Activated CD4-positive, CD25-positive, alpha-beta regulatory T cell treated with anti-CD3 and anti-CD28 coated beads, Interleukin-2, amount 50 U/mL, for 72 hours (primary cell): ENCODE data around the gene MEN1.
"Not testable (repeated sequence)": the region's sequence is repeated elsewhere in the genome, so short reads cannot be mapped to it uniquely, and the experiment has no call there.

Experiments
- DNase-seq: peaks from one replicate; pipeline ENCODE4 v3.0.0; 2021

MEN1 gene

GRCh38 chr11:64810271-64810890 is at the start of gene MEN1:
Gene MEN1, minus strand, starts transcription at chr11:64810551. Its CDS starts 442 bp downstream, at chr11:64810109.
- DNase-seq: peak; percentile 65

DNA sequence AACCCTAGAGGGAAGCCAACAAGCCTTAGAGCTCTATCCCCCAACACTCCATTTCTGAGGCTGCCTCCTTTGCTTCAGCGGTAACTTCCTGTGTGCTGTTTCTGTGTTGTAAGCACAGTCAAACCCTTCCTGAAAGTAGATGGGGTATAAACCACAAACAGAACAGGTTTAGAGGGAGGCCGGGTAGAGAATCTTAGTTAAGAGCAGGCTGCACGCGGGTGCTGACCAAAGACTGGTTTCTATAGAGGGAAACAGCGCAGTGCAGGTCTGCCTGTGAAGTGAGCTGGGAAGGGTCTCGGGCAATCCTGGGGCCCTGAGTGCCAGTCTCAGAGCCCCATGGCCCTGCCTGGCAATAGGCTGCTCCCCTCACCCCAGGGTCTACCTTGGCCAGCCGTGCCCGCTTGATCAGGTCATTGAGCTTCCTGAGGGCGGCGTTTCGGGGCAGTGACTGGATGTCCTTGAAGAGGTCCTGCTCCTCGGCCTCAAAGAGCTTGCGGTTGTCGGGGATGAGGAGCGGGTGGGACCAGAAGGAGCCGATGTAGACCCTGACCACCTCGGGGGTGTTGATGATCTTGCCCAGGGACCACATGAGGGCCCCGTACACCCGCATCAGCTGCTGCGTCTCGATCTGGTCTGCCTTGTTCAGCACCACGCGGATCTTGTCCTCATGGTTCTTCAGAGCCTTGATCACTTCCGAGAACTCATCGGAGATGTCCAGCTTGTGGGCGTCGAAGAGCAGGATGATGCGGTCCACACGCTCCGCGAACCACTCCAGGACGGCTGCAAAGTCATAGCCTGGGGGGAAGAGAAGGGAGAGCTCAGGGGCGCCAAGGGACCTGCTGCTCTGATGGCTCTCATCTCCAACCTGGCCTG is 49.4 kb upstream of the MEN1 start:
- peak; percentile 64 for DNase-seq

DNA sequence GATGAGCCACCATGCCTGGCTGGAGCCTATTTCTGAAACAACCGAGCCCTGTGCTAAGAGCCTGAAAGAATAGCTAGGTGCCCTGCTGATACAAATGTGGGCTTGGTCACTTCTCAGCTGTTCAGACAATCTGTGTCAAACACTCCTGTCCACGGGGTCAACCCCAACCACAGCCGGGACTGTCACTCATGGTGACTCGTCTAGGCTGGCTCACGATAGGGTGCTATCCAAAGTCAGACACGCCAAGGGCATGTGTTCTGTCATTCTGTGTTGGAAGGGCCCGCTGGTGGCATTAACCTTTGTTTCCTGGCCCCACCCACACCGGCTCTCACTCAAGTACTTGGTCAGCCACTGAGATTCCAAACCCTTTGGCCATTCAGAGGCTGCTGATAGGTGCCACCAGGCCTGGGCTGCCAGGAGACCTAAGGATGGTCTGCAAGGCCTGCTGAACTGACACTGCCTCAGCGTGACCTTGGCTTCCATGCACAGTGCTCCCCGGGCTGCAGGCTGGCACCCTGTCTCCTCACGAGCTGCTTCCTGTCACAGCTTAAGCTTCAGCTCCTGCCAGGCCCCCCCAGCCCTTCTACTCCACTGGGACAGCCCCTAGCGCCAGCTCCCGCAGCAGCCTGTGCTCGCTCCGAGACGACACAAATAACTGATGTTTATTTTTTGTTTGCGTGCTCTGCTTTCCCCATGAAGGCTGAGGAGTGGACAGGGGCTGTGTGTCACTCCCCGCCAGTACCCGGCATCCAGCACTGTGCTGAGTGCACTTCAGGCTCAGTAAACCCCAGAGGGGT is 48.3 kb upstream of the MEN1 start:
- peak; percentile 69 for DNase-seq

GRCh38 chr11:64857485-64857884 is 47.1 kb upstream of the MEN1 start:
- DNase-seq: no peak

- DNase-seq: peak; percentile 53
Measured at GRCh38 chr11:64856382-64857227, 46.3 kb upstream of the MEN1 start.

DNA sequence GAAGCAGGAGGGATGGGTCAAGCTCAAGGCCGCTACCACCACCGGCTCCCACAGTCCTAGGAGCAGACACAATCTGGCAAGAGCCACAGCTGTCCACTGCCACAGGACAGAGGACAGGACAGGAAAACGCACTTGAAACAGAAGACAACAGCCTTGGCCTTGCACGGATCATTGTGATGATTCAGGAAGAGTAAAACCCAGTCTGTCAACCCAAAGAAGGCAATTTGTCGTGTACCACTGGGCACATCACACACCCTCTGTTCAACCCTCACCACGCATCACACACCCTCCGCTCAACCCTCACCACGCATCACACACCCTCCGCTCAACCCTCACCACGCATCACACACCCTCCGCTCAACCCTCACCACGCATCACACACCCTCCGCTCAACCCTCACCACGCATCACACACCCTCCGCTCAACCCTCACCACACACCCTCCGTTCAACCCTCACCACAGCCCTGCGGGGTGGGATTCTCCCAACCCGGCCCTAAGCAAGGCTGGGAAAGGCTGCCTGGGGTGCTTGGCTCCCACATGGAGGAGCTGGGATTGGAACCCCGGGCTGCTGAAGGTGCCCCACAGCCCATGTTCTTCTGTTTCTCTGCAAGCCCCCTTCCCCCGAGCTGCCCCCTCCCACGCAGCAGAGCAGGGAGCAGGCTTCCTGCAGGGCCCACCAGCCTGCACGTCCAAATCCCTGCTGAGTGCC is 45.4 kb upstream of the MEN1 start:
- DNase-seq: no peak

GRCh38 chr11:64854534-64855502 is 44.5 kb upstream of the MEN1 start:
- no peak for DNase-seq

DNA sequence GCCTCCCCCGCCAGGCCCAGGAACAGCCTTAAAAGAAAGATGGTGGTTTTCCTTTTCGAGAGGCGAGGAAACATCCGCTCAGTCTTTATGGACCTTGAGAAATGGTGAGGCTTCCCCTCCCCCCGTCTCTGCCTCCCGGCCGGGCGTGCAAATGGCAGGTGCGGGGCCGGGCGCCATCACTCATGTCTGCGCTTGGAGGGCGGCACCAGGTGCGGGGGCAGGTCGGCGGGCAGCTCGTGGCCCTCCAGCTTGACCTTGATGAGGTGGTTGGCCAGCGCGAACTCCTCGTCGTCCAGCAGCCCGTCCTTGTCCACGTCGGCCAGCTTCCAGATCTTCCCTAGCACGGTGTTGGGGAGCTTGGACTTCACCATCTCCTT is 43.8 kb upstream of the MEN1 start:
- DNase-seq: no peak

DNA sequence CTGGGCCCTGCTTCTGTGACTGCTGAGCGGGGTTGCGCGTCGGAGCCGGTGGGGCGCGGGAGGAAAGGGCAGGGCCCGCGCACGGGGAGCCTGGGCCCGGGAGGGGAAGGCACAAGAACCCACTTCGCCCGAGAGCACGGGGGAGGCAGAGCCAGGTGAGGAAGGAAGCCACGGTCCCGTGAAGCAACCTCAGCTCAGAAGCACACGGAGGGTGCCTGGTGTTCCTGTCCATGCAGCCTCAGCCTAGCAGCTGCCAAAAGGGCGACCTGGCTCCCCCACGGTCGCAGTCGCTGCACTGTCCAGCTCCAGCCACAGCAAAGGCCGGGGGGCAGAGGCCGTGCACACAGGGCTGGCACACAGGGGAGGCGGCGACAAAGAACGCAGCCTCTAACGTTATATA is 43.4 kb upstream of the MEN1 start:
- DNase-seq: no peak

DNA sequence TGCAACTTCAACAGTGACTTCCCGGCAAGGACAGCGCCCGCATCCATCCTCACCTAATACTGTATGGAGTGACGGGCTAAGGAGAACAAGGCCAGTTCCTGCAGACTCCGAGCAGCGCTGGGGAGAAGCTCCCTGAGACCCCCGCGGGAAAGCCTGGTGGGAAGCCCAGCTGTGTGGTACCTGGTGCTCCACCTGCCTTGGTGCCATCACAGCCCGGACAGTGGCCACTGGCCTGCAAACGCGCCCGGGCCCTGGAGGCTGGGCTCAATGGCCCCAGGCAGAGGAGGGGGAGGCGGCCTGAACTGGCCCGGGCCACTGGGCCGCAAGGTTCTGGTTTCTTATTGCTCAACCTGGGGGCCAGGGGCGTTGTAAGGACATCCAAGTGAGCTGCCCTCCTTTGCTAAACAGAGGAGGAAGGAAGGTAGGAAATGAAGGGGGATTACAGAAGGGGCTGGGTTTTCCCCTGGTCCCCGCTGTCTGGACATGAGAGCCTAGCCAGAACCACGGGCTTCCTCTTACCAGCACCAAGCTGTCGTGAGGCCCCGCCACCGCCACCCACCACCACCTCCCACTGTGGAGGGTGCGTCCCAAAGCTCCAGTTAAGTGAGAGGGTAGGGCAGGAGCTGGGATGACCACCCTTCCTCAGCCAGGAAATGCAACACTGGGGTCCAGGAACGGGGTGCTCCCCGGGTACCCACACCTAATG is 42.6 kb upstream of the MEN1 start:
- no peak for DNase-seq

DNA sequence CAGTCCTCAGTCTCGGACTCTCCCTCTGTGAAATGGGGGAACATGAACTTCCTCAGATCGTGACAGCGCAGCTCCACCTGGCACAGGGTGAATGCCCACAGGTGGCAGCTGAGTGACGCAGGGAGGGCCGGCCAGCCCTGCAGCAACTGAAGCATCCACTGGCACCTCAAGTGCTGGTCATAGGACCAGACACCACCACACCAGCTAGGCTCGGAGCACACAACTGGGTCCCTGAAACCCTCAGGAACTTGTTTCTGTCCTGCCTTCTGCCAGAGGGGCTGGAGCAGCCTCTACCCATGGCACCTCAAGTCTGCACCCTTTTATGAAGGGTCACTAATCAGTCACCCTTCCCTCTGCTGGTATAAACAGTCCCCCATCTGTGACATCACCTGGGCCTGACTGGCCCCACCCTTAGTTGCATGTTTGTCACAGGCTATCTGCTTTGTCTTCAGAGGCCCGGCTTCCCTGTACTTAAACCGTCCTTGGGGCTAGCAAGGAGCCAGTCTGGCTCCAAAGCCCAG is 41.5 kb upstream of the MEN1 start:
- DNase-seq: no peak

GRCh38 chr11:64850979-64851567 is 40.7 kb upstream of the MEN1 start:
- DNase-seq: peak; percentile 66

- DNase-seq: no peak
Measured at GRCh38 chr11:64849598-64850356, 39.4 kb upstream of the MEN1 start.

GRCh38 chr11:64848826-64849597 is 38.7 kb upstream of the MEN1 start:
- DNase-seq: no peak

- DNase-seq: no peak
Measured at GRCh38 chr11:64848214-64848825, 38.0 kb upstream of the MEN1 start.

DNA sequence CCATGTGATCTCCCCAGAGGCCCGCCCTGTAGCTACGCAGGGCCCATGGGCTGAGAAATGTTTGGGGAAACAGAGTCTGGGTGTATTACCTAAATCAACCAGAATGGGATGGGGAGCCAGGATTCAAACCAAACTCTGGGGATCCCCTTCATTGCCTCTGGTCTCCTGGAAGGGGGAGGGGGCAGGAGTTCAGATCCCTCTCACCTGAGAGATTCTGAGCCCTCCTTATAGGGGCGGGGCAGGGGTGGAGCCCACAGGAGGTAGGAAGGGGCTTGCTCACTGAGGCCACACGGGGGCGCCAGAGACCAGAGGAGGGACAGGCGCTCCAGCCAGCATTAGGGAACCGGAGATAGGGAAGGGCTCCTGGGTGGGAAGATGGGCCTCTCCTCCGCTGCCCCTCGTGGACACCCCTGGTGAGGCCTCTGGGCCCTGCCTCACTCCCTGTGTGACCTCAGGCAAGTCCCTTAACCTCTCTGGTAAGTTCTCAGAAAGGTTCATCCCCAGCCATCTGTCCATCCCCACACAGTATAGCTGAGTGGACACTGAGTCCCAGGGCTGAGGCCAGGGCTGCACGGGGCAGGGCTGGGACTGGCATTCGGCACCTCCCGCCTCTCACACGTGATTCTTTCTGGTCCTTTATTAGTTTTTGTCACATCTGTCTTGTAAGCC is 36.8 kb upstream of the MEN1 start:
- DNase-seq: peak; percentile 97

DNA sequence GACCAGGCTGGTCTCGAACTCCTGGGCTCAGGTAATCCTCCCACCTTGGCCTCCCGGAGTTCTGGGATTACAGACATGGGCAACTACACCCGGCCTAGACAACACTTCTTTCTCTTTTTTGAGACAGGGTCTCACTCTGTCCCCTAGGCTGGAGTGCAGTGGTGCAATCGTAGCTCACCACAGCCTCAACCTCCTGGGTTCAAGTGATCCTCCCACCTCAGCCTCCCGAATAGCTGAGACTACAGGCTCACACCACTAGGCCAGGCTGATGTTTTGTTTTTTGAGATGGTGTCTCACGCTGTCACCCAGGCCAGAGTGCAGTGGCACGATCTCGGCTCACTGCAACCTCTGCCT is 35.4 kb upstream of the MEN1 start:
- not testable (repeated sequence) for DNase-seq
